OCI-LY3 (cell line): Measurements from ENCODE around the gene SLC25A21.

ENCODE experiments used
- EZH2phosphoT487 ChIP-seq: fragments of 200-600 bp; shearing (Covaris generic); IDR thresholded peaks from 2 replicates; pipeline ENCODE4 v1.6.1; 2018; ENCODE audit warnings: antibody characterized with exemption, mixed run types, low read depth
- TF ChIP-seq, protein P1 (sequence below): fragments of 200-600, 300-600 bp; sonication (generic); IDR thresholded peaks from 2 replicates; pipeline ENCODE4 v1.5.1; 2014; ENCODE audit warnings: antibody characterized with exemption, low read length, low read depth

- TF ChIP-seq, protein P1, sequence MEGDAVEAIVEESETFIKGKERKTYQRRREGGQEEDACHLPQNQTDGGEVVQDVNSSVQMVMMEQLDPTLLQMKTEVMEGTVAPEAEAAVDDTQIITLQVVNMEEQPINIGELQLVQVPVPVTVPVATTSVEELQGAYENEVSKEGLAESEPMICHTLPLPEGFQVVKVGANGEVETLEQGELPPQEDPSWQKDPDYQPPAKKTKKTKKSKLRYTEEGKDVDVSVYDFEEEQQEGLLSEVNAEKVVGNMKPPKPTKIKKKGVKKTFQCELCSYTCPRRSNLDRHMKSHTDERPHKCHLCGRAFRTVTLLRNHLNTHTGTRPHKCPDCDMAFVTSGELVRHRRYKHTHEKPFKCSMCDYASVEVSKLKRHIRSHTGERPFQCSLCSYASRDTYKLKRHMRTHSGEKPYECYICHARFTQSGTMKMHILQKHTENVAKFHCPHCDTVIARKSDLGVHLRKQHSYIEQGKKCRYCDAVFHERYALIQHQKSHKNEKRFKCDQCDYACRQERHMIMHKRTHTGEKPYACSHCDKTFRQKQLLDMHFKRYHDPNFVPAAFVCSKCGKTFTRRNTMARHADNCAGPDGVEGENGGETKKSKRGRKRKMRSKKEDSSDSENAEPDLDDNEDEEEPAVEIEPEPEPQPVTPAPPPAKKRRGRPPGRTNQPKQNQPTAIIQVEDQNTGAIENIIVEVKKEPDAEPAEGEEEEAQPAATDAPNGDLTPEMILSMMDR, result no peak
- no peak for TF ChIP-seq EZH2phosphoT487
These were observed 225.5 kb downstream of the SLC25A21 start for GRCh38 chr14:36946872-36947271.
